Measurements from ENCODE around the gene SYNE2. TPM values are rescaled to one million over a fixed set of nuclear protein-coding genes. Genes with fewer than 3 reads are reported as not detected.

The SYNE2 gene
- total RNA-seq, 1 experiment from 2014 or later, result 48.5 TPM

- no peak overlapping the region for H3K4me3 Mint-ChIP-seq (ENCODE audit: unreplicated experiment)
- TF ChIP-seq, protein P1, sequence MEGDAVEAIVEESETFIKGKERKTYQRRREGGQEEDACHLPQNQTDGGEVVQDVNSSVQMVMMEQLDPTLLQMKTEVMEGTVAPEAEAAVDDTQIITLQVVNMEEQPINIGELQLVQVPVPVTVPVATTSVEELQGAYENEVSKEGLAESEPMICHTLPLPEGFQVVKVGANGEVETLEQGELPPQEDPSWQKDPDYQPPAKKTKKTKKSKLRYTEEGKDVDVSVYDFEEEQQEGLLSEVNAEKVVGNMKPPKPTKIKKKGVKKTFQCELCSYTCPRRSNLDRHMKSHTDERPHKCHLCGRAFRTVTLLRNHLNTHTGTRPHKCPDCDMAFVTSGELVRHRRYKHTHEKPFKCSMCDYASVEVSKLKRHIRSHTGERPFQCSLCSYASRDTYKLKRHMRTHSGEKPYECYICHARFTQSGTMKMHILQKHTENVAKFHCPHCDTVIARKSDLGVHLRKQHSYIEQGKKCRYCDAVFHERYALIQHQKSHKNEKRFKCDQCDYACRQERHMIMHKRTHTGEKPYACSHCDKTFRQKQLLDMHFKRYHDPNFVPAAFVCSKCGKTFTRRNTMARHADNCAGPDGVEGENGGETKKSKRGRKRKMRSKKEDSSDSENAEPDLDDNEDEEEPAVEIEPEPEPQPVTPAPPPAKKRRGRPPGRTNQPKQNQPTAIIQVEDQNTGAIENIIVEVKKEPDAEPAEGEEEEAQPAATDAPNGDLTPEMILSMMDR (IDR thresholded peaks at IDR 0.05; ENCODE audit: insufficient read depth in 1 of 2, low read depth in 1 of 2, low read length in 1 of 2, severe bottlenecking in 1 of 2, unreplicated experiment in 1 of 2), result no peak
- H3K27ac Mint-ChIP-seq (ENCODE audit: unreplicated experiment), result no peak overlapping the region
- intact Hi-C loops (cut with micrococcal nuclease; ENCODE audit: unreplicated experiment), result no loop called here
- Histone ChIP-seq H3K4me1 (no peaks in the 10 kb centered on the region), H3K4me3 (ENCODE audit: low read depth, low read length) (no peak overlapping the region), H3K9me3 (no peaks in the 10 kb centered on the region), H3K36me3 (ENCODE audit: control insufficient read depth, insufficient read depth, low read length) (no peaks in the 10 kb centered on the region), H3K27me3 (replicated peaks; ENCODE audit: control insufficient read depth, insufficient read depth, low read length) (no peaks in the 10 kb centered on the region)
- DNase-seq, result no peak
- BruUV-seq (replicated peaks), result no TSS peak
- ChIA-PET CTCF (no interaction called here), POLR2A (no interaction called here)
- no peaks in the 10 kb centered on the region for H3K36me3 Mint-ChIP-seq (ENCODE audit: insufficient read depth, unreplicated experiment)
- no peaks in the 10 kb centered on the region for H3K9me3 Mint-ChIP-seq (ENCODE audit: unreplicated experiment)
- H3K27me3 Mint-ChIP-seq (ENCODE audit: insufficient read depth, unreplicated experiment), result peaks cover 4% of the 10 kb centered on the region
- H3K4me1 Mint-ChIP-seq (ENCODE audit: low read depth, unreplicated experiment), result no peaks in the 10 kb centered on the region
Measured at GRCh38 chr14:64248689-64249088, 395.9 kb downstream of the SYNE2 start.

GRCh38 chr14:64249363-64249762 lies 396.6 kb downstream of the SYNE2 start:
- Histone ChIP-seq H3K27me3 (replicated peaks; ENCODE audit: control insufficient read depth, insufficient read depth, low read length) (no peaks in the 10 kb centered on the region), H3K4me3 (ENCODE audit: low read depth, low read length) (no peak overlapping the region), H3K9me3 (no peaks in the 10 kb centered on the region), H3K36me3 (ENCODE audit: control insufficient read depth, insufficient read depth, low read length) (no peaks in the 10 kb centered on the region), H3K4me1 (no peaks in the 10 kb centered on the region)
- BruUV-seq (replicated peaks), result no TSS peak
- Mint-ChIP-seq H3K9me3 (ENCODE audit: unreplicated experiment) (no peaks in the 10 kb centered on the region), H3K4me1 (ENCODE audit: low read depth, unreplicated experiment) (no peaks in the 10 kb centered on the region), H3K27me3 (ENCODE audit: insufficient read depth, unreplicated experiment) (peaks cover 4% of the 10 kb centered on the region), H3K27ac (ENCODE audit: unreplicated experiment) (no peak overlapping the region), H3K36me3 (ENCODE audit: insufficient read depth, unreplicated experiment) (no peaks in the 10 kb centered on the region), H3K4me3 (ENCODE audit: unreplicated experiment) (no peak overlapping the region)
- TF ChIP-seq, protein P1 (IDR thresholded peaks at IDR 0.05; ENCODE audit: insufficient read depth in 1 of 2, low read depth in 1 of 2, low read length in 1 of 2, severe bottlenecking in 1 of 2, unreplicated experiment in 1 of 2), result no peak
- ChIA-PET CTCF (no interaction called here), POLR2A (no interaction called here)
- DNase-seq, result no peak
- intact Hi-C loops (cut with micrococcal nuclease; ENCODE audit: unreplicated experiment), result no loop called here

- no peaks in the 10 kb centered on the region for H3K4me1 Mint-ChIP-seq (ENCODE audit: low read depth, unreplicated experiment)
- H3K36me3 Mint-ChIP-seq (ENCODE audit: insufficient read depth, unreplicated experiment), result no peaks in the 10 kb centered on the region
- intact Hi-C loops (cut with micrococcal nuclease; ENCODE audit: unreplicated experiment), result no loop called here
- CTCF ChIA-PET, result no interaction called here
- Histone ChIP-seq H3K4me1 (no peaks in the 10 kb centered on the region), H3K36me3 (ENCODE audit: control insufficient read depth, insufficient read depth, low read length) (no peaks in the 10 kb centered on the region), H3K27me3 (replicated peaks; ENCODE audit: control insufficient read depth, insufficient read depth, low read length) (no peaks in the 10 kb centered on the region), H3K4me3 (ENCODE audit: low read depth, low read length) (no peak overlapping the region), H3K9me3 (no peaks in the 10 kb centered on the region)
- TF ChIP-seq, protein P1 (IDR thresholded peaks at IDR 0.05; ENCODE audit: insufficient read depth in 1 of 2, low read depth in 1 of 2, low read length in 1 of 2, severe bottlenecking in 1 of 2, unreplicated experiment in 1 of 2), result no peak
- no peak for DNase-seq
- POLR2A ChIA-PET, result interaction anchor here (0.6 kb wide), 1 partner anchor 104 kb away, joined by 11 read pairs; no protein-coding TSS in a partner anchor
- BruUV-seq (replicated peaks), result no TSS peak
- H3K9me3 Mint-ChIP-seq (ENCODE audit: unreplicated experiment), result no peaks in the 10 kb centered on the region
- no peak overlapping the region for H3K27ac Mint-ChIP-seq (ENCODE audit: unreplicated experiment)
- no peak overlapping the region for H3K4me3 Mint-ChIP-seq (ENCODE audit: unreplicated experiment)
- H3K27me3 Mint-ChIP-seq (ENCODE audit: insufficient read depth, unreplicated experiment), result peaks cover 3% of the 10 kb centered on the region
Measured at GRCh38 chr14:64253672-64254071, 400.9 kb downstream of the SYNE2 start.

Measured in Caco-2 (cell line).